MV-4-11 (cell line): ENCODE results near the gene GOLGA1.
"Not testable (repeated sequence)": the region's sequence is repeated elsewhere in the genome, so short reads cannot be mapped to it uniquely, and the experiment has no call there.

Experiments used
- DNase-seq: peaks from one replicate; lab custom pipeline; 2025; lab: John Stamatoyannopoulos, UW

GOLGA1 gene

GRCh38 chr9:124940521-124940893 lies 376 bp downstream of the GOLGA1 start:
- no peak for DNase-seq

- no peak for DNase-seq
These were observed 939 bp downstream of the GOLGA1 start for GRCh38 chr9:124939944-124940343.

GRCh38 chr9:124934290-124934689 lies 6.6 kb downstream of the GOLGA1 start:
- peak; percentile 86 for DNase-seq

GRCh38 chr9:124932333-124932732 lies 8.6 kb downstream of the GOLGA1 start:
- peak; percentile 46 for DNase-seq

DNA sequence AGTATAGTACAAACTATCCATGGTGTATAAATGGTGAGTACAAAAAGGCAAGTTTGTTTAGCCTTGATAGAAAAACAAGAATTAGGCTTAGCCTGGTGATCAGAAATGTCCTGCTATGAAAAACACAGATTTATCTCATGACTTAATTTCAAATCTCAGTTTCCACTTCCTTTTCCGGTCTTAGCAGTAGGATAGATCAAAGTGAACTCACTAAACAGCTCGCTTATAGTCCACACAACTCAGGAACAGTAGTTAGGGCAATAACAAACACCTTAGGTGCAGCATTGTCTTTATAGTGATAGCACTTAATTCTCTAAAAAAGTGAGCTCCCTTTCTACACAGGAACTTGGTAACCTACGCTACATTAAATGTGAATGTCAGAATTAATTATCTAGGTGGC lies 11.4 kb downstream of the GOLGA1 start:
- DNase-seq = no peak

DNA sequence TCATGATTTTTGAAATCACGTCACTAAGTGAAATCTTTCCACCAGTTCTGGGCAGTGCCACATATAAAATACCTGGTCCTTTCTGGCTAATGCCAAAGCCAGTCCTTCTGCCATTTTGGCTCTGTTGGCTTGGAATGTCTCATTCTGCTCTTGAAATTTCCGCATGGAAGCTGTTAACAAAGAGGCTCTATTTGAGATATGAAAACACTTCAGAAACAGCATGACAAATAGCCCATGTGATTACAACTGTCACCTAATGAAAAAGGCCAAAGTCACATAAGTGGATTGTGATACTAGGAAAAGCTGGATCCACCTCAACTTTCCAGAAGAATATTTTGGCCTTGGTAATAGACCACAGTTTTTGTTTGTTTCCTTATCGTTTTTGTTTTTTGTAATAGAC lies 12.8 kb downstream of the GOLGA1 start:
- no peak for DNase-seq

GRCh38 chr9:124920394-124920793 lies 20.5 kb downstream of the GOLGA1 start:
- not testable (repeated sequence) for DNase-seq

- no peak for DNase-seq
These were observed 26.0 kb downstream of the GOLGA1 start for GRCh38 chr9:124914753-124915405.

- DNase-seq = no peak
These were observed 27.5 kb downstream of the GOLGA1 start for GRCh38 chr9:124913378-124913777.

- no peak for DNase-seq
These were observed 29.1 kb downstream of the GOLGA1 start for GRCh38 chr9:124911766-124912165.

GRCh38 chr9:124908098-124908497 lies 32.8 kb downstream of the GOLGA1 start:
- DNase-seq = no peak

GRCh38 chr9:124906966-124907365 lies 33.9 kb downstream of the GOLGA1 start:
- no peak for DNase-seq

DNA sequence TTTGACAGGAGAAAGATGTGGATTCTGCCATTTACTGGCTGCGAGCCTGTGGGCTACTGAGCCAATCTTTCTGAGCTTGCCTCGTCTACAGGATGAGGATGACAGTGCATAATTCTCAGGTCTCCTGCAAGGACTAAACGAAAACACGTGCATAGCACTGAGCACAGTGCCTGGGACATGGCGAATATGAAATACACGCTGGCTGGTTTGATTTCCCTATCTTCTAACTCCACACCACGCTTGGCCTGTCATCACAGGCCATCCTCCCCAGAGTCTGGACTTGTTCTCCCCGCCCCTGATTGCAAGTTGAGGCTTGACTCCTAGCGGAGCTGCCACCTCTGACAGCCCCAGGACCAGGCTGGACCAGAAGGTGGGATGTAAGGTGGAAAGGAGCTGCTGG lies 41.0 kb downstream of the GOLGA1 start:
- no peak for DNase-seq

- no peak for DNase-seq
These were observed 43.1 kb downstream of the GOLGA1 start for GRCh38 chr9:124897570-124898460.

DNA sequence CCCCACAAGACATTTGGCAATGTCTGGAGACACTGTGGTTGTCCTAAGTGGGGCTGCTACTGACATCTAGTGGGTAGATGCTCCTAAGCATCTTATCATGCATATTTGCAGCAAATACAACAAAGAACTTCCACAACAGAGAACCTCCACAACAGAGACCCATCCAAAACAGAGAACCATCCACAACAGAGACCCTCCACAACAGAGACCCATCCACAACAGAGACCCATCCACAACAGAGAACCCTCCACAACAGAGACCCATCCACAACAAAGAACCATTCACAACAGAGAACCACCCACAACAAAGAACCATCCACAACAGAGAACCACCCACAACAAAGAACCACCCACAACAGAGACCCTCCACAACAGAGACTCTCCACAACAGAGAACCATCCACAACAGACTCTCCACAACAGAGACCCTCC lies 46.1 kb downstream of the GOLGA1 start:
- DNase-seq = peak; percentile 59

- DNase-seq = no peak
These were observed 46.7 kb downstream of the GOLGA1 start for GRCh38 chr9:124894035-124894740.

GRCh38 chr9:124890179-124890578 lies 50.7 kb downstream of the GOLGA1 start:
- DNase-seq = no peak

DNA sequence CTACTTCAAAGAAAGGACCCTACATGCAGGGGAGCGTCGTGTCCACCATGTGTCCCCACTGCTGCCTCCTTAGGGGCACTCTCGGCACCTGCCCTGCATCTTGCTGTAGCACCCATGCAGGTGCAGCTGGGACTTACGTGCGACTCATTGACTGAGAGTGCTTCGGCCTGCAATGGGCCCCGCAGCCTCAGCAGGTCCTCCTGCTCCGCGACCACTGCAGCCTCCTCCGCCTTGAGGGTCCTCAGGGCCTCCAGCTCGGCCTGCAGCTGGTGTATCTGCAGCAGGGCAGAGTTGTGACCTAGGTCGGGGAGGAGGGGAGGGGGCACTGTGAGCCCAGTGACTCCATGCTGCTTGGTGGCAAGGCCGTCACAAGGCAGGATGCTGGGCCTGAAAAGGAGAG lies 51.9 kb downstream of the GOLGA1 start:
- no peak for DNase-seq

GRCh38 chr9:124887832-124888231 lies 53.1 kb downstream of the GOLGA1 start:
- DNase-seq = no peak

DNA sequence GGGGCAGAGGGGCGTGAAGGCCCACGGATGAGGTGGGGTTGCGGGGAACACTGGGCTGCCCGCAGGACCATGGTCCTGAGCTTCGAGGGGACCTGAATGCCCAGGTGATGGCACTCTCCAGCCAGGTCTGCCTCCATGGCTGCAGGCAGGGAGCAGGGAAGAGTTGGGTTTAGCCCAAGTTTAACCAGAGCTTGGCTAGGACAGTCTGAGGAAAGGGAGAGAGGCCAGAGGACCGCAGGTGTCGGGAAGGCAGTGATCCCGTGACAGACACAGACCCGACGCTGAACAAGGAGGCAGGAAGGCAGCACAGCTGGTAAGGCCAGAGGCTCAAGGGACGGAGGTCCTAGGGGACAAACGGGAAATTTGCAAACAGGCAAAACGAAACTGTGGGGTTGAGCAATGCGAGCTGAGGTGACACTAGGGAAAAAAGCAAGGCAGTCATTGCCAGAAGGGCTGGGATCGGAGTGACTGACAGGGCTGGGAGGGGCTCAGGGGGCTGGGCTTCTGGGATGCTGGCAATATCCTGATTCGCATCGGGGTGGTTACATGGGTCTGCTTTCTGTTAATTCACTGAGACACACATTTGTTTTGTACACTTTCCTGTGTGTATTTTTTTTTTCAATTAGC lies 53.9 kb downstream of the GOLGA1 start:
- DNase-seq = no peak

DNA sequence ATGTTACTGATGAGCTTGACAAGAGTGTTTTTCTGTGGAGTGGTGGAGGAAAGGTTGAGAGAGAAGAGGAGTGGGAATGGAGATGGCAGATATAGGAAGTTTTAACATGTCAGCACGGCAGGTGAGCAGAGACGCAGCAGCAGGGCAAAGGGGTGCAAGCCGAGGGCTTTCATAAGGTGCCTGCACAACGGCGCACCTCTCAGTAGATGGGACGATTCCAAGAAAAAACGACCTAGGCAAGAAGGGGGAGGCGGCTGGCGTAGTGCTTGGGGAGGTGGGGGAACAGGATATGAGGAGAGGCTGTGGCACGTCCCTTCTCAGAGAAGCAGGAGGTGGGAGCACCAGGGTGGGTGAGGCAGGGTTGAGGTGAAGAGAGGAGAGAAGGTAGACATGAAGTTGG lies 54.4 kb downstream of the GOLGA1 start:
- no peak for DNase-seq

DNA sequence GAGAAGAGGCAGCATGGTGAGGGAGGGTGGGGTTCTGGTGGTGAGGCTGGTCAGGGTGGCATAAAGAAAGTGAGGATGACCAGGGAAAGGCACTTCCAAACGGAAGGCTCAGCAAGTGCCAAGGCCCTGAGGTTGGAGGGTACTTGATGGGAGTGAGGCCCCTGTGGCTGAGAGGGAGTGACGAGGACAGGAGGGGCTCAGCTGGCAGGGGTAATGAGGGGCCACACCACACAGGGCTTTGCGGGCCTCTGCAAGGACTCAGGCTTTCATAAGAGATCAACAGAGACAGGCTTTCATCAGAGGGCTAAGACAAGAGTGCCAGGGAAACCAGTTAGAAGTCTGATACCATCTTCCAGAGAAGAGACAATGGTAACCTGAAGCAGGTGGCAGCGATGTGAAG lies 55.3 kb downstream of the GOLGA1 start:
- no peak for DNase-seq
